ENCODE data around the gene NCOA6. TPM values are rescaled to one million over a fixed set of nuclear protein-coding genes. Genes with fewer than 3 reads are reported as not detected.

Gene NCOA6
- total and polyA plus RNA-seq, 7 donors, result 5.6 to 15.7 (median 11.0) TPM

DNA sequence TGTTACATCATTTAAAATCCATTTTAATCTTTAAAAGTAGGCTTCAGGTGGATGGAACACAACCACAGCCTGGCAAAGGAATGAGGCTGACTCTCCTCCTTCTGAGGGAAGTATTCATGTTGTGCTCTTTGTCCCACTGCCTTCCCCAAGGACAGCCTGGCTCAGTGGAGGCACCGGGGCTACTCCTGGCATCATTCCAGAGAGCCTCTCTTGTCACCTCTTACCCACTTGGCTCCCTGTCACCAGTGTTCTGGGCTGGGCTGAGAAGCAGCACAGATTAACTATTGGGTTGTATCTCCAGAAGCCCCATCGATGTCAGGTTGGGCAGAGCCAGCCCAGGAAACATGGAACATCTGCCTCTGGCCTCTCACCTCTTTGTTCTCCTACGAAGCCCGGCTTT lies 132.0 kb downstream of the NCOA6 start:
- Histone ChIP-seq H3K27me3 (ENCODE audit: insufficient read depth in 3 of 3, low read length in 2 of 3) (no peaks in the 10 kb centered on the region), H3K4me3 (no peak overlapping the region), H3K9me3 (no peaks in the 10 kb centered on the region), H3K36me3 (ENCODE audit: insufficient read depth in 1 of 2, low read depth in 1 of 2) (no peaks in the 10 kb centered on the region), H3K4me1 (no peaks in the 10 kb centered on the region), H3K27ac (no peak overlapping the region)
- DNase-seq, result no peak
- peak in 1 of 4 donors; percentile 50 for ATAC-seq
- TF ChIP-seq, protein P1, sequence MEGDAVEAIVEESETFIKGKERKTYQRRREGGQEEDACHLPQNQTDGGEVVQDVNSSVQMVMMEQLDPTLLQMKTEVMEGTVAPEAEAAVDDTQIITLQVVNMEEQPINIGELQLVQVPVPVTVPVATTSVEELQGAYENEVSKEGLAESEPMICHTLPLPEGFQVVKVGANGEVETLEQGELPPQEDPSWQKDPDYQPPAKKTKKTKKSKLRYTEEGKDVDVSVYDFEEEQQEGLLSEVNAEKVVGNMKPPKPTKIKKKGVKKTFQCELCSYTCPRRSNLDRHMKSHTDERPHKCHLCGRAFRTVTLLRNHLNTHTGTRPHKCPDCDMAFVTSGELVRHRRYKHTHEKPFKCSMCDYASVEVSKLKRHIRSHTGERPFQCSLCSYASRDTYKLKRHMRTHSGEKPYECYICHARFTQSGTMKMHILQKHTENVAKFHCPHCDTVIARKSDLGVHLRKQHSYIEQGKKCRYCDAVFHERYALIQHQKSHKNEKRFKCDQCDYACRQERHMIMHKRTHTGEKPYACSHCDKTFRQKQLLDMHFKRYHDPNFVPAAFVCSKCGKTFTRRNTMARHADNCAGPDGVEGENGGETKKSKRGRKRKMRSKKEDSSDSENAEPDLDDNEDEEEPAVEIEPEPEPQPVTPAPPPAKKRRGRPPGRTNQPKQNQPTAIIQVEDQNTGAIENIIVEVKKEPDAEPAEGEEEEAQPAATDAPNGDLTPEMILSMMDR (IDR thresholded peaks at IDR 0.05), result no peak
- 27 to 31% (median 29%) methylated on average over 4 of the region's 4 CpGs for WGBS, 3 donors
- intact Hi-C loops (cut with DNase I), result no loop called here

DNA sequence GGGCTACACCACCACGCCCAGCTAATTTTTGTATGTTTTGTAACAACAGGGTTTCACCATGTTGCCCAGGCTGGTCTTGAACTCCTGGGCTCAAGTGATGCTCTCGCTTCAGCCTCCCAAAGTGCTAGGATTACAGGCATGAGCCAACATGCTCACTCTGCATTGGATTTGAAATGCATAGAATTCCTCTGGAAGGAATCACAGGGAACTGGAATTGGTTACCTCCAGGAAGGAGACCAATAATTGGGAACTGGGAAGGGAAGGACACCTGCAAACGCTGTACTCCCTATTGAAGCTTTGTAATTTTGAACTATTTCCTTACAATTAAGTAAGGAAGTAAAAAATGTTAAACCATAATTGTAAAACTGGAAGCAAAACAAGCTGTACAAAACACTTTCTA lies 133.6 kb downstream of the NCOA6 start:
- Histone ChIP-seq H3K4me3 (no peak overlapping the region), H3K9me3 (no peaks in the 10 kb centered on the region), H3K4me1 (no peaks in the 10 kb centered on the region), H3K27ac (no peak overlapping the region), H3K27me3 (ENCODE audit: insufficient read depth in 3 of 3, low read length in 2 of 3) (no peaks in the 10 kb centered on the region), H3K36me3 (ENCODE audit: insufficient read depth in 1 of 2, low read depth in 1 of 2) (no peaks in the 10 kb centered on the region)
- 68 to 88% (median 84%) methylated on average over 3 of the region's 3 CpGs for WGBS, 3 donors
- ATAC-seq (no peak), DNase-seq (no peak)
- intact Hi-C loops (cut with DNase I), result no loop called here
- TF ChIP-seq, protein P1 (IDR thresholded peaks at IDR 0.05), result no peak

DNA sequence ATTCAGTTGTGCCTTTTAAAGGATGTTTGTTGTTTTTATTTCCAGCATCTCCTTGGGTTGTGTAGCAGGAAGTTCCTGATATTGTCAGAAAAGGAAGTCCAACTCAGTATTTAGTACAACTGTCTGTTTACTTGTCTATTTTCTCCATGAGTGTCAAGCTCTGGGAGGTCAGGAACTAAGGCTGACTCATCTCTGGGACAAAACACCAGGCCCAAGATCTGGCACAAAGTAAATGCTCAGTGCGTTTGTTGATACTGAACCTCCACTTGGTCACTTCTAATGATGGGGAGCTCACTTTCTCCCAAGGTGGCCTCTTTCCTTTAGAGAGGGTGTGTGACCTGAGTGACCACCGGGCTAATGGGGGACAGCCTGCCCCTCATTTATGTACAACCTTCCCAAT lies 136.0 kb downstream of the NCOA6 start:
- Histone ChIP-seq H3K36me3 (ENCODE audit: insufficient read depth in 1 of 2, low read depth in 1 of 2) (no peaks in the 10 kb centered on the region), H3K4me3 (no peak overlapping the region), H3K9me3 (no peaks in the 10 kb centered on the region), H3K4me1 (no peaks in the 10 kb centered on the region), H3K27ac (no peak overlapping the region), H3K27me3 (ENCODE audit: insufficient read depth in 3 of 3, low read length in 2 of 3) (no peaks in the 10 kb centered on the region)
- TF ChIP-seq, protein P1 (IDR thresholded peaks at IDR 0.05), result no peak
- intact Hi-C loops (cut with DNase I), result no loop called here
- DNase-seq (no peak), ATAC-seq (no peak)
- WGBS, 3 donors, result 71 to 79% (median 77%) methylated on average over 2 of the region's 2 CpGs

DNA sequence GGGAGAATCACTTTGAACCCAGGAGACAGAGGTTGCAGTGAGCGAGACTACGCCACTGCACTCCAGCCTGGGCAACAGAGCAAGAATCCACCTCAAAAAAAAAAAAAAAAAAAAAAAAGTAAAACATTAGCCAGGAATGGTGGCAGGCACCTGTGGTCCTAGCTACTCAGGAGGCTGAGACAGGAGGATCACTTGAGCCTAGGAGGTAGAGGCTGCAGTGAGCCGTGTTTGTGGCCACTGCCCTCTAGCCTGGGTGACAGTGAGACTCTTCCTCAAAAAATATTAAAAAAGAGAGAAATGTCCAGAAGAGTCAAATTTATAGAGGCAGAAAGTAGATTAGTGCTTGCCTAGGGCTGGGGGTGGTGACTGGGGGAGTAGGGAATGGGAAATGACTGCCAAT lies 141.8 kb downstream of the NCOA6 start:
- intact Hi-C loops (cut with DNase I), result no loop called here
- no peaks in the 10 kb centered on the region for H3K4me1 ChIP-seq
- TF ChIP-seq, protein P1 (IDR thresholded peaks at IDR 0.05), result no peak
- 94 to 100% (median 96%) methylated on average over 3 of the region's 3 CpGs for WGBS, 3 donors
- DNase-seq, result no peak
- no peak overlapping the region for H3K27ac ChIP-seq
- H3K27me3 ChIP-seq (ENCODE audit: insufficient read depth in 3 of 3, low read length in 2 of 3), result no peaks in the 10 kb centered on the region
- no peaks in the 10 kb centered on the region for H3K36me3 ChIP-seq (ENCODE audit: insufficient read depth in 1 of 2, low read depth in 1 of 2)
- no peak for ATAC-seq
- no peak overlapping the region for H3K4me3 ChIP-seq
- H3K9me3 ChIP-seq, result no peaks in the 10 kb centered on the region

DNA sequence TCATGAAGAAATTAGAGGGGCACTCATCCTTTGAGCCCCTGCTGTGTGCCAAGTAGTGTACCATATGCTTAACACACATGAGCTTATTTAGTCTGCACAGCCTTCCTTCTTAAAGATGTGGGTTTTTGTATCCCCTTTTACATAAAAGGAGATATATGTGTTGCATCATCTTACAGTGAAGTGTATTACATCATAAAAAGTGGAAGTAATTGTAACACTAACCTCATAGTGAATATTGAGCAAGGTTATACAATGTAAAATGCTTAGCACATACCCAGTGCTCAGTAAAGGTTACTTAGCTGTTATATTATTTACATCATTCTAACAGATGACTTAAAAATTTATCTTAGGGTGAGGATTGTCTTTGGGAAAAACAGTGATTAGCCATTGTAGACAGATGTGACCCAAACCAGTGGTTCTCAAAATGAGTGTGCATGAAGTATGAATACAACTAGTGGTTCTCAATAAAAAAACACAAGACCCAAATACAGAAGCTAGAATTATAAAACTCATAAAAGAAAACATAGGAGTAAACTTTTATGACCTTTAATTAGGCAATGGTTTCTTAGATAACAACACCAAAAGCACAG lies 144.8 kb downstream of the NCOA6 start:
- H3K9me3 ChIP-seq, result no peaks in the 10 kb centered on the region
- H3K4me3 ChIP-seq, result no peak overlapping the region
- H3K27ac ChIP-seq, result no peak overlapping the region
- intact Hi-C loops (cut with DNase I), result no loop called here
- no peaks in the 10 kb centered on the region for H3K36me3 ChIP-seq (ENCODE audit: insufficient read depth in 1 of 2, low read depth in 1 of 2)
- ATAC-seq (no peak), DNase-seq (no peak)
- no peaks in the 10 kb centered on the region for H3K27me3 ChIP-seq (ENCODE audit: insufficient read depth in 3 of 3, low read length in 2 of 3)
- peaks cover 9% of the 10 kb centered on the region for H3K4me1 ChIP-seq
- TF ChIP-seq, protein P1 (IDR thresholded peaks at IDR 0.05), result no peak

Measured in psoas muscle (tissue), 8 donors.